Inflammatory macrophage (primary cell): ENCODE results near the gene SPTBN5.

Experiments
- DNase-seq, 2 donors: peaks; one replicate each; pipeline ENCODE4 v3.0.0-alpha.2; 2020 to 2022

Gene SPTBN5

GRCh38 chr15:41926185-41927056, 32.6 kb upstream of the SPTBN5 start:
- peak; percentile 49 to 58 for DNase-seq

GRCh38 chr15:41925086-41925608, 31.3 kb upstream of the SPTBN5 start:
- no peak for DNase-seq

- no peak for DNase-seq
These were observed 29.6 kb upstream of the SPTBN5 start for GRCh38 chr15:41923401-41923997.

GRCh38 chr15:41922353-41922752, 28.5 kb upstream of the SPTBN5 start:
- DNase-seq: no peak

- DNase-seq: no peak
These were observed 27.8 kb upstream of the SPTBN5 start for GRCh38 chr15:41921639-41922038.

- DNase-seq: no peak
These were observed 27.3 kb upstream of the SPTBN5 start for GRCh38 chr15:41921167-41921566.

- DNase-seq: no peak
These were observed 26.2 kb upstream of the SPTBN5 start for GRCh38 chr15:41919954-41920538.

- DNase-seq: no peak
These were observed 25.5 kb upstream of the SPTBN5 start for GRCh38 chr15:41919201-41919820.

GRCh38 chr15:41918506-41919126, 24.8 kb upstream of the SPTBN5 start:
- no peak for DNase-seq

- peak in 1 of 2 donors; percentile 24 for DNase-seq
These were observed 24.0 kb upstream of the SPTBN5 start for GRCh38 chr15:41917767-41918430.

GRCh38 chr15:41915255-41915994, 21.6 kb upstream of the SPTBN5 start:
- peak; percentile 64 to 91 for DNase-seq

GRCh38 chr15:41914411-41914810, 20.6 kb upstream of the SPTBN5 start:
- DNase-seq: peak in 1 of 2 donors; percentile 49

- DNase-seq: no peak
These were observed 19.4 kb upstream of the SPTBN5 start for GRCh38 chr15:41913256-41913655.

- peak in 1 of 2 donors; percentile 16 for DNase-seq
These were observed 18.0 kb upstream of the SPTBN5 start for GRCh38 chr15:41911691-41912345.

- no peak for DNase-seq
These were observed 15.0 kb upstream of the SPTBN5 start for GRCh38 chr15:41908736-41909461.

GRCh38 chr15:41907141-41907540, 13.3 kb upstream of the SPTBN5 start:
- peak; percentile 57 to 61 for DNase-seq

GRCh38 chr15:41906608-41907007, 12.8 kb upstream of the SPTBN5 start:
- DNase-seq: no peak

GRCh38 chr15:41905036-41905793, 11.4 kb upstream of the SPTBN5 start:
- no peak for DNase-seq

GRCh38 chr15:41904541-41905005, 10.7 kb upstream of the SPTBN5 start:
- peak; percentile 47 to 60 for DNase-seq
